CD4-positive, alpha-beta memory T cell (primary cell): ENCODE results near the gene LRWD1. TPM values are rescaled to one million over a fixed set of nuclear protein-coding genes. Genes with fewer than 3 reads are reported as not detected.
"Not testable (repeated sequence)": the region's sequence is repeated elsewhere in the genome, so short reads cannot be mapped to it uniquely, and the experiment has no call there.

Source experiments
- CTCF ChIA-PET: fragments of 350-600 bp; sonication (Branson Sonifier 250); formaldehyde crosslinking; loops from one replicate; lab custom pipeline; 2021; ENCODE audit warnings: inconsistent platforms; ENCODE audit not compliant: partially characterized antibody; lab: Charles Lee
- POLR2A ChIA-PET: fragments of 350-600 bp; sonication (Branson Sonifier 250); formaldehyde crosslinking; loops from one replicate; lab custom pipeline; 2021; ENCODE audit not compliant: partially characterized antibody; lab: Charles Lee
- DNase-seq, 5 donors: peaks; one replicate each; pipeline versions ENCODE4 v3.0.0 to v3.0.0-alpha.2; 2020 to 2022; ENCODE audit warnings: mixed read lengths in 1 of 5
- H3K27ac ChIP-seq: one replicate; pipeline ENCODE4 v1.7.0; 2013; ENCODE audit warnings: low read depth, low read length
- H3K27me3 ChIP-seq: 2 replicates; pipeline ENCODE4 v1.7.0; 2013; ENCODE audit warnings: mild to moderate bottlenecking, low read length, moderate library complexity; ENCODE audit not compliant: insufficient read depth
- H3K36me3 ChIP-seq: 2 replicates; pipeline ENCODE4 v1.7.0; 2013; ENCODE audit warnings: mild to moderate bottlenecking, low read length, moderate library complexity; ENCODE audit not compliant: insufficient read depth
- H3K4me1 ChIP-seq: 2 replicates; pipeline ENCODE4 v1.7.0; 2013; ENCODE audit warnings: mild to moderate bottlenecking, low read length, moderate library complexity; ENCODE audit not compliant: insufficient read depth
- H3K4me3 ChIP-seq, 2 donors: one replicate each; pipeline ENCODE4 v1.7.0; 2013; ENCODE audit warnings: low read length in 2 of 2, mild to moderate bottlenecking in 1 of 2
- H3K9me3 ChIP-seq, 2 donors: one replicate each; pipeline ENCODE4 v1.7.0; 2013; ENCODE audit warnings: low read length in 2 of 2, control low read depth in 1 of 2; ENCODE audit not compliant: control insufficient read depth in 1 of 2
- H3K27ac Mint-ChIP-seq, 7 donors: one replicate each; pipeline ENCODE4 v1.8.0; 2020 to 2021; ENCODE audit warnings: mixed read lengths in 7 of 7, mild to moderate bottlenecking in 6 of 7, inconsistent platforms in 3 of 7, moderate library complexity in 3 of 7
- H3K27me3 Mint-ChIP-seq, 2 donors: one replicate each; pipeline ENCODE4 v1.8.0; 2020 to 2021; ENCODE audit warnings: mixed read lengths in 2 of 2
- H3K36me3 Mint-ChIP-seq, 2 donors: one replicate each; pipeline ENCODE4 v1.8.0; 2020 to 2021; ENCODE audit warnings: mixed read lengths in 2 of 2, inconsistent platforms in 1 of 2, mild to moderate bottlenecking in 1 of 2
- H3K4me1 Mint-ChIP-seq, 4 donors: one replicate each; pipeline ENCODE4 v1.8.0; 2020 to 2021; ENCODE audit warnings: mixed read lengths in 4 of 4, mild to moderate bottlenecking in 1 of 4
- H3K4me3 Mint-ChIP-seq, 8 donors: one replicate each; pipeline ENCODE4 v1.8.0; 2020 to 2021; ENCODE audit warnings: mixed read lengths in 8 of 8, mild to moderate bottlenecking in 7 of 8, moderate library complexity in 6 of 8, inconsistent platforms in 3 of 8
- H3K9me3 Mint-ChIP-seq, 8 donors: one replicate each; pipeline ENCODE4 v1.8.0; 2020 to 2021; ENCODE audit warnings: mixed read lengths in 8 of 8, mild to moderate bottlenecking in 5 of 8, inconsistent platforms in 3 of 8, moderate library complexity in 1 of 8
- intact Hi-C: fragments of 100-400 bp; cut with micrococcal nuclease; formaldehyde crosslinking; loops from one replicate; pipeline ENCODE4 v1.15.1; 2023
- polyA plus RNA-seq, 2 donors: library from polyadenylated mRNA; unstranded; fragments of 300-500 nt; fragmentation: Illumina TruSeq; gene quantifications; one replicate each; pipeline ENCODE4 v1.2.3, GENCODE V29; 2021
- total RNA-seq, 2 experiments: library from RNA; stranded (reverse); gene quantifications; one replicate each; pipeline ENCODE4 v1.2.3, GENCODE V29; 2021

The LRWD1 gene
- total and polyA plus RNA-seq, 4 experiments from 2014 or later: 12.9 to 28.5 (median 20.6) TPM

DNA sequence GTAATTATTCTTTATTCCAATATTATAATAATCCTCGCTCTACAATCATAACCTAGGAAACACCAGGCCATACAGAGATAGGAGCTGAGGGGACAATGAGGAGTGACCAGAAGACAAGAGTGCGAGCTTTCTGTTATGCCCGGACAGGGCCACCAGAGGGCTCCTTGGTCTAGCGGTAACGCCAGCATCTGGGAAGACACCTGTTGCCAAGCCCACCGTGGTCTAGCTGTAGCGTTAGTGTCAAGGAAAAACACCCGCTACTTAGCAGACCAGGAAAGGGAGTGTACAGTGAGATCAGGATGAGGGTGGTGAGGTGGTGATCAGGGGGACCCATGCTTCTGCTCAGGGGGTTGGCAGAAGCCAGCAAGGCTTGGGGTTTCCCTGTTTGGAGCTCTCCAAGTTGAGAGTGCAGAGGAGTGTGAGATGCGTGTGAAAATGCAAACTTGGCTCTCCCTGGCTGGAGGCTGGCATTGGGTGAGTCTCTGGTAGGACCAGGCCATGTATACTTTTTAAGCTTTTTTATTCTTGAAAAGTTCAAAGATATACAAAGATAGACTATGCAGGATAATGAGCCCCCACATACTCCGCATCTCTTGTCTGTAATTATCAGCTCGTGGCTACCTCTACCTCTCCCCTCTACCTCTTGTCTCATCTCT lies 15.3 kb downstream of the LRWD1 start:
- H3K4me3 Mint-ChIP-seq: not testable (repeated sequence)

DNA sequence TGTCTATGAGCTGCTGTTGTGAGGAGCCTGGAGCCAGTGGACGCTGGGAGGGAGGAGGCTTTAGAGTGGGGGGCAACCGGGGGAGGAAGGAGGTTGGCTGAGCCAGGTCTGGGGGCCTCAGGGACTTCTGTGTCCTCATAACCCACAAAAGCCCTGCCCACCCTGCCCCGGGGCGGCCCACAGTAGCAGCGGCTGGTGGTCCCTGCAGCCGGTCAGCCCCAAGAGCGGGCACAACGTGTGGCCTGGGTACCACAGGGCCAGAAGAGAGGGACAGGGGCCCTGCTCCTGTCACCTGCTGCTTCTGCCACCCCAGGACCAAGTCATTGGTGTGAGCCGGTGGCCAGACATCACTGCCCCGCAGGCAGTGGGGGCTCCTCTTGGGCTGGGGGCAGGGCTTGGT lies 17.2 kb downstream of the LRWD1 start:
- H3K9me3 Mint-ChIP-seq, H3K27ac Mint-ChIP-seq, H3K9me3 ChIP-seq, H3K4me3 ChIP-seq, POLR2A ChIA-PET, CTCF ChIA-PET, H3K27ac ChIP-seq, H3K36me3 ChIP-seq, DNase-seq, H3K4me1 ChIP-seq, H3K27me3 Mint-ChIP-seq, H3K36me3 Mint-ChIP-seq, intact Hi-C loops, H3K27me3 ChIP-seq, H3K4me3 Mint-ChIP-seq: not testable (repeated sequence)
- H3K4me1 Mint-ChIP-seq: peaks cover 2 to 10% (median 4%) of the 10 kb centered on the region in 4 donors

More for the DNA sequence above, 15.3 kb downstream of the LRWD1 start:
- H3K27ac ChIP-seq, H3K36me3 ChIP-seq, H3K36me3 Mint-ChIP-seq, H3K9me3 Mint-ChIP-seq, intact Hi-C loops, H3K27me3 Mint-ChIP-seq, H3K27me3 ChIP-seq, CTCF ChIA-PET, H3K4me1 ChIP-seq, H3K9me3 ChIP-seq, H3K4me3 ChIP-seq, POLR2A ChIA-PET: not testable (repeated sequence)
- H3K4me1 Mint-ChIP-seq: peaks cover 2 to 10% (median 4%) of the 10 kb centered on the region in 4 donors
- DNase-seq: peak in 2 of 5 donors; percentile 20 to 43
- H3K27ac Mint-ChIP-seq: peak overlapping the region in 2 of 7 donors; percentile 52 to 66

DNA sequence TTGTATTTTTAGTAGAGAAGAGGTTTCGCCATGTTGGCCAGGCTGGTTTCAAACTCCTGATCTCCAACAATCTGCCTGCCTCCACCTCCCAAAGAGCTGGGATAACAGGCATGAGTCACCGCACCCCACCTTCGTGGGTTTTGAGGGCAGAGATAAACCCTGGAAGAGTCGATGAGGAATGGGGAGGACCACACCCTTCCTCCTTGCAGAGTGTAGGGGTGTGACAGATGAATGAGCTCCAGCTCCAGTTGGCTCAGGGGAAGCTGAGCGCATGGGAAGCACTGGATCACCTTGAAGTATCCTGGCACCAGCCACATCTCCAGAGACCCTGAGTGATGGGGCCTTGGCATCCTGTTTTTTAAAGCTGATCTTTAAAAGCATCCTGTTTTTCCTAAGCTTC lies 19.5 kb downstream of the LRWD1 start:
- H3K4me3 Mint-ChIP-seq, H3K27ac ChIP-seq, H3K4me3 ChIP-seq, H3K27me3 Mint-ChIP-seq, H3K27ac Mint-ChIP-seq, CTCF ChIA-PET, H3K36me3 Mint-ChIP-seq, POLR2A ChIA-PET, DNase-seq, H3K4me1 Mint-ChIP-seq, H3K9me3 ChIP-seq, H3K36me3 ChIP-seq, H3K27me3 ChIP-seq, H3K4me1 ChIP-seq, H3K9me3 Mint-ChIP-seq, intact Hi-C loops: not testable (repeated sequence)

DNA sequence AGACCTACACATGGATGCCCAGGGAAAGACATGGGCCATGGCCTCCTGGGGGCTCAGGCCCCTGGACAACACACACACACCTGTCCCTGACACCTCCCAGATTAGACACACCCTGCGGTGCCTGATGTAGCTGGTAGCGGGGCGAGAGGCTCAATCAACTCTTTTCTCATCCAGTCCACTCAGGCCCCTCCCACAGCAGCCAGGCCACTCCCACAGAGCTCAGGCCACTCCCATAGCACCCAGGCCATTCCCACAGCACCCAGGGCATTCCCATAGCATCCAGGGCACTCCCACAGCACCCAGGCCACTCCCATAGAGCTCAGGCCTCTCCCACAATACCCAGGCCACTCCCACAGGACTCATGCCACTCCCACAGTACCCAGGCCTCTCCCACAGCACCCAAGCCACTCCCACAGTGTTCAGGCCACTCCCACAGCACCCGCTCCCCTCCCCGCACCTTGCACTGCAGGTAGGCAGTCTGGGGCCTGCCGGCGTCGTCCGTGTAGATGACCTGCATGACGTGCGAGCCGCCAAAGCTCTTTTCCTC lies 25.8 kb downstream of the LRWD1 start:
- intact Hi-C loops, CTCF ChIA-PET, H3K27me3 Mint-ChIP-seq, H3K4me1 ChIP-seq, H3K27ac ChIP-seq, H3K4me1 Mint-ChIP-seq, H3K9me3 ChIP-seq, H3K4me3 Mint-ChIP-seq, H3K27me3 ChIP-seq, H3K4me3 ChIP-seq, H3K36me3 Mint-ChIP-seq, H3K9me3 Mint-ChIP-seq, H3K36me3 ChIP-seq, POLR2A ChIA-PET, H3K27ac Mint-ChIP-seq: not testable (repeated sequence)
- DNase-seq: peak; percentile 46 to 55 (median 52)

DNA sequence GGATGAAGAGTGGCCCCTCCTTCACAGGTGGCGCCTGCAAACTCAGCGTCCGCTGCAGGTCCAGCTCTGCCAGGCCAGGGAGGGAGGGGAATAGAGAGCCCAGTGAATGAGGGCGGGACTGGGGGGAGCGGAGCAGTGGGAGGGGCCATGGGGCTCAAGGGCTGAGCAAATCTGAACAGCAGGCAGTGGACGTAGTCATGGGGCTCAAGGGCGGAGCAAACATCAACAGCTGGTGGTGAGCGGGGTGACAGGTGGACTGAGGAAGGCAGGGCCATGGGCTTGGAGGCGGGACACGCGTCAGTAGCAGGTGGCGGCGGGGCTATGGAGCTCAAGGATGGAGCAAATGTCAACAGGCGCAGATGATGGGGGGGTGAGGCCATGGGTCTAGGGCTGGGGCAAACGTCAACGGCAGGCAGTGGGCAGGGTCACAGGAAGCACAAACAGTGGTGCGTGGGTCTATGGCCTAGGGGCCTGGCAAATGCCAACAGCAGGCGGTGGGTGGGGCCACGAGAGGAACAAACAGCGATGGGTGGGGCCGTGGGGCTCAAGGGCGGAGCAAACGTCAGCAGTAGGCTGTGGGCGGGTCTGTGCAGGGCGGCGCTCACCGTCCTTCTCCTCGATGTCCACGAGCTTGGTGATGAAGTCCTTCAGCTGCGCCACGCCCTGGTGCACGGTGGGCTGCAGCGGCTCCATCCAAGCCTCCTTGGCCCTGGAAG lies 28.6 kb downstream of the LRWD1 start:
- H3K36me3 ChIP-seq, H3K9me3 Mint-ChIP-seq, H3K27me3 ChIP-seq, POLR2A ChIA-PET, H3K9me3 ChIP-seq, CTCF ChIA-PET, H3K4me1 Mint-ChIP-seq, H3K27ac ChIP-seq, H3K4me1 ChIP-seq, intact Hi-C loops, H3K27ac Mint-ChIP-seq, H3K27me3 Mint-ChIP-seq, H3K36me3 Mint-ChIP-seq, H3K4me3 ChIP-seq: not testable (repeated sequence)
- DNase-seq: peak in 2 of 5 donors; percentile 38 to 53
- H3K4me3 Mint-ChIP-seq: peak overlapping the region in 2 of 8 donors; percentile 26 to 69

DNA sequence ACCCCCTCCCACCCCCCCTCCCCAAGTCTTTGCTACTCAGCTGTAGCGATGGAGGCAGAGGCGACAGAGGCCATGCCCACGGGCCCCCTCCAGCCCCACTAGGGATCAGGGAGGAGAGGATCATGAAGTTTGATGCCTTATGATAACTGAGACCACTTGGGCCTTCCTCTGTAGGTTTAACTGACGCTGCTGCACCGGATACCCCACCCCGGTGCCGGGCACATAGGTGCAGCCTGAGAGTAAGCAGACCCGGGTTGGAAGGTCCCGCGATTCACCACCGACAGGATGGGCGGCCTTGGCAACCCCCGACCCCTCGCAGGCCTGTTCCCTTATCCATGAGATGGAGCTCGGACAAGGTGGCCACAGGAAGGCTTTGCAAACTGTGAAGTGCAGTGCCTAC lies 29.2 kb downstream of the LRWD1 start:
- H3K4me1 ChIP-seq, H3K36me3 ChIP-seq, H3K9me3 ChIP-seq, H3K36me3 Mint-ChIP-seq, CTCF ChIA-PET, intact Hi-C loops, POLR2A ChIA-PET, H3K9me3 Mint-ChIP-seq, H3K27me3 ChIP-seq, H3K27ac ChIP-seq, H3K27ac Mint-ChIP-seq, H3K4me3 Mint-ChIP-seq, H3K4me3 ChIP-seq, H3K27me3 Mint-ChIP-seq, H3K4me1 Mint-ChIP-seq: not testable (repeated sequence)
- DNase-seq: peak; percentile 22 to 46 (median 35)

DNA sequence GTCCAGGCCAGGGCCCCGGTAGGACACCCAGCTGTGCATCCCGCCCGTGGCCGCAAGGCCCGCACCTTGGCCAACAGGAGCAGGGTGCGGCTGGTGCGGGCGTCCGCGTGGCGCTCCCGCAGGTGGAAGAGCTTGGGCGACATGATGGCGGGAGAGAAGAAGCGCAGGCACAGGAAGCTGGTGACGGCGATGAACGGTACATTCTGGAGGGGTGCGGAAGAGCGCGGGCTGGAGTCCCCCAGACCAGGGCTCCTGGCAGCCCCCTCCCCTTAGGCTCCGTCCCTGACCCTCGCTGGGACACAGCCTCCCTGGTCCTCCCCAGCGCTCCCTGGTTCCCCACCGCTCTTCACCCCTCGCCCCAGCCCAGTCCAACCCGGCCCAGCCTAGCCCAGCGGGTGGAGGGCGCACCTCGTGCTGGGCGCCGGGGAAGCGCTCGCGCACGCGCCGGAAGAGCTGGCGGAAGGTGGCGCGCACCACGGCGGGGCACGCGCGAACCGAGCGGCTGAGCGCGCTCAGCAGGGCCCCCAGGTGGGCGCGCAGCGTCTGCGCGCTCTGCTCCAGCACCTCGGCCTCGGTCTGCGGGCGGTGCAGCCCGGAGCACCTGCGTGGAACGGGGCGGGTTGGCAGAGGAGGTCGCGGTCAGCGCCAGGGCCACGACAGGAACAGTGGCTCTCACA lies 29.8 kb downstream of the LRWD1 start:
- H3K9me3 Mint-ChIP-seq, CTCF ChIA-PET, H3K9me3 ChIP-seq, H3K27me3 ChIP-seq, intact Hi-C loops, POLR2A ChIA-PET, H3K4me1 Mint-ChIP-seq, H3K27me3 Mint-ChIP-seq, H3K27ac ChIP-seq, H3K27ac Mint-ChIP-seq, H3K4me3 Mint-ChIP-seq, H3K36me3 Mint-ChIP-seq, H3K36me3 ChIP-seq, H3K4me1 ChIP-seq, H3K4me3 ChIP-seq, DNase-seq: not testable (repeated sequence)
